Kidney capillary endothelial cell (primary cell): ENCODE results near the gene CAMK1G.
A peak's percentile ranks its signal among the peaks of the same experiment; 100 is the strongest.

Source experiments
- DNase-seq: peaks from one replicate; pipeline ENCODE4 v3.0.0-alpha.2; 2018; ENCODE audit warnings: low spot score

CAMK1G gene

GRCh38 chr1:209641832-209642172 lies 58.3 kb downstream of the CAMK1G start:
- no peak for DNase-seq

DNA sequence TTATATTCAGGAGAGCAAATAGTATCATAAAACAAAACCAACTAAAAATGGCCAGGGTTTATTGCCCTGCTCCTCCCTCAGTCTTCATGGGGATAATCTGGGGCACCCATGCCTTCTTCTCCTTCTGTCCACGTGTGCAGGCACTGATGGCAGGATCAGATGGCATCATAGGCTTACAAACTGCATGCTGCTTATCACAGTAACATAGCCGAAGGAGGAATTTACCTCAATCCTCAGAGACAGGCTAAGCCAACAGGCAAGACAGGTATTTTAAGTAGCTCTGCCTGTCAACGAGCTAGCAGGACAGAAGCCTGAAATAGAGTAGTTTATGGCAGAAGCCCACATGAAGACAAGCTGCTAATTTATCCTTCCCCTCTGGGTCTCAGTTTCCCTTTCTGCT lies 59.3 kb downstream of the CAMK1G start:
- DNase-seq, result no peak

DNA sequence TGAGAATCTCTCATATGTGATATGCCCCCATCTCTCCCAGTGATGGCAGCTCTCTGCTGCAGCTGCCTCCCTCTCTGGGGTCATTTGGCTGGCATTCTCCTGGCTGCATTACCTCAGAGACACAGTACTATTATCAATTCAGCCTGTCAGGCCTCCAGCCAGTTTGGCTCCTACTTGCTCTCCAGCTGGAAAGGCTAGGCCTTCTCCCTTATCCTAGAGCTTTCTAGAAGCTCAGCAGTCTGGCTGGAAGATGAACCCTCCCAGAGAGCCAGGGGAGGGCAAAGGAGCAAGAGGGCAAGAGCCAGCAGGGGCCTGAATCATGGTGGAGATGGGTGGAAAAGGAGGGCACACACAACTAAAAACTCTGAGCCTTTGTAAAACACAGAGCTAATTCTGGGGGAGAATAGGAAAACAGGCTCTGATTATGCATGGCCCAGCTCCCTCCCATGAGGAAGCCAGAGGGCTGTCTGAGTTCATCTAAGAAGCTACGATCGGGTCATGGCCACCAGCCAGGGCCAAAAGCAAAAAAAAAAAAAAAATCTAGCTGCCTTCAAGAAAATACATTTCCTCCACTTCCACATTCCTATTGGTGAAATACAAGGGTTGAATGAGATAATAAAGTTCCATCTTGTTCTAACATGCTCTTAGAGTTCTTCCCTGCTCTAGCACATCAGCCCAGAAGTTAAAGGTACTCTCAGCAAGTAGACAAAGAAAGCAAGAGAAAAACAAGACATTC lies 59.9 kb downstream of the CAMK1G start:
- no peak for DNase-seq

DNA sequence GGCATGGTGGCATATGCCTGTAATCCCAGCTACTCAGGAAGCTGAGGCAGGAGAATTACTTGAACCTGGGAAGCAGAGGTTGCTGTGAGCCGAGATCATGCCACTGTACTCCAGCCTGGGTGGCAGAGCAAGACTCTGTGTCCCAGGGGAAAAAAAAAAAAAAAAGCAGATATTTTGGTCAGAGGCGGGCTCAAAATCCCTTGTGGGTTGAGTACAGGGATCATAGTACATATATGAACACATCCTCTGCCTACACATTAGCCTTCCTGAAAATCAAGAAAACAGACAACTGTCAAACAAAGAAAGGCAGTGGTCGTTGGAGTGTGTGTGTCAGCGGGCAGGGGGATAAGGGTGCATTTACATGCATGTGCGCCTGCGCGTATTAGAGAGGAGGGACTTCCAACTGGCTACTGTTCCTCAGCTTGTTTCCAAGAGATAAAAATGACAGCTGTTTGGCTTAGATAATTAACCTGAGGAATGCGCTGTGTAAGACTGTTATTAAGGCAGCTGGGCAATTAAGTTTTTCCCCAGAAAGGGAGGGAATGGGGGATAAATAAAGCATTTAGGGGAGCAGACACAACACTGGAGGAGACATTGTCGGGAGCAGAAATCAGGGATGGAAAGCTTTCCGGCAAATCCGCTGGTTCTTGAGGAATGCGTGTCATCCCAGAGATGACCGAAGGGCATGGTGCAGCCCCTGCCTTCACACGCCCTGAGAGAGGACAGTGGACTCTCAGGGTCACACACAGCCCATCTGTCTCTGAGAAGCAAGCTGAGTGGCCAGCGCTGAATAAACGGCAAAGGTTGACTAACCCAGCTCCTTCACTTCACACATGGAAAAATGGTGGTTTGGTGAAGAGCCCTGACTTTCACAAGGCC lies 62.3 kb downstream of the CAMK1G start:
- DNase-seq, result no peak

- no peak for DNase-seq
These were observed 63.0 kb downstream of the CAMK1G start for GRCh38 chr1:209646558-209646957.

DNA sequence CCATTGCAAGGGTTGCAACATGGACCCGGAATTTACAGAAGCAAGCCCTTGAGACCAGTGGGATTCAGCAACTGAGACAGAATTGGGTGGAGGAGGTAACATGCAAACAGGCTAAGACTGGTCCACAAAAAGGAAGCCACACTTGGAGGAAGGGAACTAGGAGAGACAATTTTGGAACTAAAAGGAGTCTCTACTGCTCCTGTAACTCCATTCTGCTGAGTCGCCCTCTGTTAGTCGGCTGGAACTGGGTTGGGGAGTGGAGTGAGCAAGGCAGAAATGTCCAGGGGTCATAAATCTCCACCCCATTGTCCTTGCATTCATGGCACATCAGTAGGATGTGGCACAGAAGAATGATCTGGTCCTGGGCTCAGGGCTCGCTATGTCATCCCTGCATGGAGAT lies 63.6 kb downstream of the CAMK1G start:
- DNase-seq, result no peak

DNA sequence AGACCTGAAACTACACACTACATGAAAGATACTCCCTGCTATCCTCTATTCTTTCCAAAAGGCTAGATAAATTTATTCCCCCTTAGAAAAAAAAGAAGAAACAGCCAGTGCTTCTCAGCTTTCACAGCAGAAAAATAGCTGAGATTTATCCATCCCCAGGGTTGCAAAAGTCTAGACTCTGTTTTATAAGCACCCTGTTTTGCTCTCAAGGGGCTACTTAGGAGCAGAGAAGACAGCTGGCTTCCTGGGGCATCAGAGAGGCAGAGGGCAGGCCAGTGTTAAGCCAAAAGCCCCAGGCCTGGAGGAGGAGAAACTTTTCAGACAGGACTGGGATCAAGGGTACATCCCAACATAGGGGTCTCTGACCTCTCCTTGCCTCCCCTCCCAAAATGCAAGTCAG lies 64.8 kb downstream of the CAMK1G start:
- DNase-seq, result no peak

- peak; percentile 97 for DNase-seq
These were observed 65.6 kb downstream of the CAMK1G start for GRCh38 chr1:209648931-209649776.

- no peak for DNase-seq
These were observed 66.9 kb downstream of the CAMK1G start for GRCh38 chr1:209650454-209650853.

- peak; percentile 59 for DNase-seq
These were observed 67.6 kb downstream of the CAMK1G start for GRCh38 chr1:209651138-209651587.

- DNase-seq, result no peak
These were observed 68.7 kb downstream of the CAMK1G start, which contains the start of gene LAMB3 for GRCh38 chr1:209652121-209652735. Gene LAMB3, minus strand, starts transcription at chr1:209652425. Its CDS starts 1,481 bp downstream, at chr1:209650944.

GRCh38 chr1:209652873-209653401 lies 69.4 kb downstream of the CAMK1G start:
- DNase-seq, result no peak

GRCh38 chr1:209653915-209654351 lies 70.4 kb downstream of the CAMK1G start:
- DNase-seq, result no peak

GRCh38 chr1:209655411-209656231 lies 72.1 kb downstream of the CAMK1G start:
- no peak for DNase-seq

- DNase-seq, result peak; percentile 75
These were observed 73.8 kb downstream of the CAMK1G start for GRCh38 chr1:209657140-209657879.

DNA sequence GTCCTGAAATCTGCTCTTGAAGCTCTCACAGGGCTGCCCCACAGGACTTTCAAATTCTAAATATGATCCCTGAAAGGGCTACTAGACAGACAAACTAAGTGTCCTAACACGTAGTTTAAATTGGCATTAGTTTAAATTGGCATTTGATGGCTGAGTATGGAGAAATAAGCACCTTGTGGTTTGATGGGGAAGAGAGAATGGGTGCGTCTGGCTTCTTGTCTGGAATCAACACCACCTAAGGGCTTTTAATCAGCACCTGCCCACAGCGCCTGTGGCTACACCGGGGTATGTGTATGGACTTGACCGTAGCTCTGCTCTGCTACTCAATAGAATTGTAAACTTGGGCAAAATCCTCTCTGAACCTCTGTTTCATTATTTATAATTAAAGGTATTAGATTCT lies 74.4 kb downstream of the CAMK1G start:
- DNase-seq, result no peak

DNA sequence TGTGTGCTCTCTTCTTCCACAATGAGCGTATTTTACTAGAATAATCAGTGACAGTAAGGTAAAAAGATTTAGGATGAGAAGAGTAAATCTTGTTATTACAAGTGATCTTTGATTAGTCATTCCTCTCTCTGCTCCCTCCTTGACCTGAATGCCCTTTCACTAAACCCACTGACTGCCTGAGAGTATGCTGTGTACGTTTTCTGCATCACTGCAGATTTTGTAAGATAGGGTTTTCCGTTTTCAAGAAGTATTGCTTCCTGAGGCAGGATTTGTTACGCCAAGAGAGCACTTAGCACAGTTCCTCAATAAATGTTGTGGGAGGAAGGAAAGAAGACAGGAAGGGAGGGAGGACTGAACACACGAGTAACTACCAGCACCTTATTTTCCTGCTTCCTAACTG lies 76.4 kb downstream of the CAMK1G start:
- DNase-seq, result peak; percentile 44

GRCh38 chr1:209661071-209661470 lies 77.6 kb downstream of the CAMK1G start:
- DNase-seq, result no peak

DNA sequence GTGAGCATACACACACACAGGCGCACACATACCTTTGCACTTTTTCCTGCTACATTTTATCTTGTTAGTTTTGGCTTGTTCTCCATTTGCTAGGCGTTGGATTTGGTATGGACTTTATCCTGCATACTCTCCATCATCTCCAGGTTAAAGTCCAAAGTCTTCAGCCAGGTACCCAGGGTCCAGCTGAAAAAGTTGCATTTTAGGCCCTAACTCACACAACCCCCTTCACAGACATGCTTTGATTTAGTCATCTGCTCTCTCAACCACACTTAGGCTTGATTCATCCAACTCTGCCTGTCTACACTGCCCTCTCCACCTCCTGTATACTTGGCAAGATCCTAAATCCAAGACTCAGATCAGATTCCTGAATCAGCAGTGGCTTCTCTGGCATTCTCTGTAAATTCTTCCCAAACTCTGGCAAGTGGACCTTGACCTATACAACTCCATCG lies 79.4 kb downstream of the CAMK1G start:
- DNase-seq, result no peak
